K562 (cell line): ENCODE results near the gene SLC12A1. TPM values are rescaled to one million over a fixed set of nuclear protein-coding genes. Genes with fewer than 3 reads are reported as not detected.

Experiments used
- ATAC-seq: fragments of 200-7000 bp; cut with Tn5 transposase; 3 replicates; pipeline ENCODE4 v1.9.1; 2020; ENCODE audit warnings: moderate library complexity
- BruUV-seq: library from RNA; stranded (reverse); fragments of 400-500 nt; replicated peaks from 2 replicates; lab custom pipeline; 2021; lab: Mats Ljungman, UMichigan
- CTCF ChIA-PET: fragments of 300-600 bp; formaldehyde crosslinking; extraction: SDS; loops from one replicate; lab custom pipeline; 2021; ENCODE audit warnings: low intra/inter-chr PET ratio; lab: Yijun Ruan, JAX
- POLR2A ChIA-PET: fragments of 300-600, 350-650 bp; sonication (Branson Sonifier 250); formaldehyde crosslinking; extraction: SDS; loops from one replicate; lab custom pipeline; 2021; ENCODE audit warnings: antibody characterized with exemption, inconsistent platforms; lab: Yijun Ruan, JAX
- DNase-seq, 4 experiments: peaks; one replicate each; pipeline versions ENCODE4 v3.0.0 to v3.0.0-alpha.2; 2011 to 2018; ENCODE audit warnings: low spot score in 3 of 4, mixed read lengths in 3 of 4; ENCODE audit errors: extremely low read depth in 1 of 4
- FAIRE-seq: peaks from 2 replicates; lab custom pipeline; 2011; peaks lifted over from hg19 to GRCh38; lab: Jason Lieb, UNC
- H2AFZ ChIP-seq: 2 replicates; pipeline ENCODE4 v1.6.0; 2011; ENCODE audit warnings: low read depth, low read length, control low read depth, inconsistent platforms
- H3K27ac ChIP-seq: fragments of 200-600 bp; 3 replicates; pipeline ENCODE4 v1.8.0; 2011; ENCODE audit warnings: low read depth, mild to moderate bottlenecking, control low read depth, inconsistent platforms, low read length, moderate library complexity, mixed read lengths; ENCODE audit errors: extremely low read depth
- H3K27me3 ChIP-seq, 2 experiments: fragments of 300-600 bp in 1 of 2; 2 replicates in 1 of 2; 3 replicates in 1 of 2; pipeline versions ENCODE4 v1.6.0 to v1.8.0; 2011; ENCODE audit warnings: inconsistent platforms in 2 of 2, low read length in 2 of 2, mild to moderate bottlenecking in 1 of 2, mixed read lengths in 1 of 2, moderate library complexity in 1 of 2; ENCODE audit not compliant: control insufficient read depth in 2 of 2, insufficient read depth in 2 of 2
- H3K36me3 ChIP-seq: fragments of 300-600 bp; 3 replicates; pipeline ENCODE4 v1.8.0; 2011; ENCODE audit warnings: mild to moderate bottlenecking, low read length, inconsistent platforms; ENCODE audit not compliant: control insufficient read depth, insufficient read depth
- H3K4me1 ChIP-seq, 2 experiments: fragments of 200-600 bp in 1 of 2; replicated peaks in 1 of 2; 2 replicates in 1 of 2; 3 replicates in 1 of 2; pipeline versions ENCODE4 v1.5.1 to v1.8.0; 2011; ENCODE audit warnings: inconsistent platforms in 2 of 2, low read length in 2 of 2, mild to moderate bottlenecking in 1 of 2, mixed read lengths in 1 of 2, moderate library complexity in 1 of 2; ENCODE audit not compliant: control insufficient read depth in 2 of 2, insufficient read depth in 2 of 2
- H3K4me2 ChIP-seq: 2 replicates; pipeline ENCODE4 v1.6.1; 2011; ENCODE audit warnings: low read length, control low read depth, inconsistent platforms, mixed read lengths; ENCODE audit not compliant: insufficient read depth
- H3K4me3 ChIP-seq: fragments of 200-600 bp; sonication (generic), shearing (Covaris generic); 2 replicates; pipeline ENCODE4 v1.5.1; 2016; ENCODE audit warnings: control low read depth, inconsistent platforms
- H3K79me2 ChIP-seq: fragments of 200-600 bp; 3 replicates; pipeline ENCODE4 v1.8.0; 2011; ENCODE audit warnings: low read length, inconsistent platforms; ENCODE audit not compliant: control insufficient read depth, insufficient read depth
- H3K9ac ChIP-seq, 2 experiments: 2 replicates each; pipeline versions ENCODE4 v1.6.0 to v1.6.1; 2011; ENCODE audit warnings: low read depth in 2 of 2, low read length in 2 of 2, control low read depth in 1 of 2, inconsistent platforms in 1 of 2, mild to moderate bottlenecking in 1 of 2, mixed read lengths in 1 of 2; ENCODE audit not compliant: insufficient read depth in 1 of 2
- H3K9me1 ChIP-seq: one replicate; pipeline ENCODE4 v1.6.0; 2011; ENCODE audit warnings: inconsistent platforms, mild to moderate bottlenecking, low read length, moderate library complexity; ENCODE audit not compliant: control insufficient read depth, insufficient read depth
- H3K9me3 ChIP-seq: replicated peaks from 2 replicates; pipeline ENCODE4 v1.5.1; 2011; ENCODE audit warnings: low read depth, low read length, inconsistent platforms; ENCODE audit not compliant: control insufficient read depth, insufficient read depth
- H4K20me1 ChIP-seq: replicated peaks from 2 replicates; pipeline ENCODE4 v1.6.1; 2011; ENCODE audit warnings: low read length, inconsistent platforms, mixed read lengths; ENCODE audit not compliant: control insufficient read depth, insufficient read depth
- CEBPB ChIP-seq: fragments of 450-650 bp; IDR thresholded peaks from 2 replicates; pipeline ENCODE4 v1.6.1; 2016; ENCODE audit warnings: missing genetic modification characterization, missing compliant biosample characterization
- CEBPG ChIP-seq, 3 experiments: fragments of 200-800 bp in 1 of 3; sonication (Bioruptor generic) in 1 of 3; sonication (generic) in 1 of 3; formaldehyde crosslinking in 1 of 3; IDR thresholded peaks in 2 of 3; conservative IDR thresholded peaks in 1 of 3; 2 replicates each; pipeline versions ENCODE4 v1.6.1 to v1.8.0; 2016 to 2022; ENCODE audit warnings: missing compliant biosample characterization in 2 of 3, missing genetic modification characterization in 2 of 3, mild to moderate bottlenecking in 1 of 3, missing genetic modification reagents in 1 of 3
- CTCF ChIP-seq, 3 experiments: IDR thresholded peaks in 2 of 3; conservative IDR thresholded peaks in 1 of 3; 2 replicates each; pipeline ENCODE4 v1.5.1; 2011 to 2012; ENCODE audit warnings: low read length in 3 of 3, mild to moderate bottlenecking in 3 of 3, control low read depth in 2 of 3, improper control_type of control experiment in 1 of 3, inconsistent platforms in 1 of 3, low read depth in 1 of 3, mixed read lengths in 1 of 3, moderate library complexity in 1 of 3; ENCODE audit not compliant: insufficient read depth in 2 of 3
- IRF9 ChIP-seq: fragments of 450-650 bp; IDR thresholded peaks from 2 replicates; pipeline ENCODE4 v1.6.1; 2016; ENCODE audit warnings: missing biosample characterization, missing genetic modification characterization
- LARP7 ChIP-seq: fragments of 450-650 bp; IDR thresholded peaks from 2 replicates; pipeline ENCODE4 v1.6.1; 2016
- POLR2H ChIP-seq: IDR thresholded peaks from 2 replicates; pipeline ENCODE4 v1.6.1; 2016; ENCODE audit warnings: missing genetic modification characterization, low read depth, mild to moderate bottlenecking, control low read depth, missing compliant biosample characterization, moderate library complexity
- TFE3 ChIP-seq: fragments of 450-650 bp; formaldehyde crosslinking; IDR thresholded peaks from 2 replicates; pipeline ENCODE4 v1.4.0; 2020; ENCODE audit warnings: mild to moderate bottlenecking, mixed read lengths
- WGBS: fragments of 100-300 bp; shearing (Covaris generic); methylation state at CpG from one replicate; pipeline ENCODE4 v1.1.6; 2016; ENCODE audit warnings: low coverage, mixed read lengths; ENCODE audit not compliant: insufficient coverage; ENCODE audit errors: missing lambda C conversion rate; 5-methylcytosine and 5-hydroxymethylcytosine counted together
- in situ Hi-C: fragments of 300-500 bp; cut with MboI; formaldehyde crosslinking; loops from 4 replicates; pipeline ENCODE4 v1.15.0; 2018; ENCODE audit warnings: inconsistent platforms, mixed read lengths
- intact Hi-C: fragments of 100-400 bp; cut with micrococcal nuclease; formaldehyde crosslinking; loops from 2 replicates; pipeline ENCODE4 v1.14.2; 2022
- polyA plus RNA-seq, 8 experiments: library from polyadenylated mRNA; depleted of rRNA in 4 of 8; stranded (reverse) in 5 of 8; unstranded in 3 of 8; fragments of >200 nt; fragmentation: Nextera tagmentation in 2 of 8; fragmentation: Illumina TruSeq in 1 of 8; extraction: Ambion mirVana in 2 of 8; extraction: Trizol in 1 of 8; gene quantifications; 2 replicates each; pipeline versions ENCODE4 v1.2.1 to v1.2.3, GENCODE V29; 2011 to 2014; ENCODE audit warnings: inconsistent platforms in 1 of 8, missing spikeins in 1 of 8
- total RNA-seq, 7 experiments: library from RNA; depleted of rRNA in 6 of 7; stranded (reverse); fragments of >200 nt in 6 of 7; fragmentation: Illumina TruSeq in 2 of 7; extraction: Trizol in 2 of 7; gene quantifications; 2 replicates each; pipeline versions ENCODE4 v1.2.1 to v1.2.3, GENCODE V29; 2011 to 2021; ENCODE audit warnings: low replicate concordance in 1 of 7

The SLC12A1 gene
- total and polyA plus RNA-seq, 9 of the 15 experiments (the other 6 are each of a cell fraction or from before 2014, with no cell fraction given), result not detected

GRCh38 chr15:48334260-48334659, 128.2 kb downstream of the SLC12A1 start:
- peaks cover 63% of the 10 kb centered on the region for H3K36me3 ChIP-seq
- no peaks in the 10 kb centered on the region for H3K9me1 ChIP-seq
- TF ChIP-seq LARP7 (no peak), CEBPB (peak; percentile 97), CTCF (IDR thresholded peaks at IDR 0.05 in 2 of 3, conservative IDR thresholded peaks at IDR 0.05 in 1 of 3; ENCODE audit: insufficient read depth in 2 of 3, low read depth in 1 of 3, low read length in 3 of 3) (peak in 2 of 3 experiments; percentile 29 to 45; a peak in 2 of 6 replicates), CEBPG (CRISPR knock-in tag; IDR thresholded peaks at IDR 0.05) (no peak), CEBPG (tag; conservative IDR thresholded peaks at IDR 0.05 in 1 of 2, IDR thresholded peaks at IDR 0.05 in 1 of 2) (peak; percentile 60 to 82), TFE3 (CRISPR knock-in tag) (no peak), IRF9 (peak; percentile 51; the same call in 1 of the 2 replicates), POLR2H (0 out of 2 replicates have a peak, but pooled peaks have one; percentile 10)
- H3K4me1 ChIP-seq, result peaks cover 0 to 12% of the 10 kb centered on the region in 2 experiments; a peak in 3 of 5 replicates
- FAIRE-seq (no peak), DNase-seq (peak in 2 of 4 experiments; percentile 16 to 42), ATAC-seq (no peak)
- ChIA-PET POLR2A (interaction anchor here (1.1 to 1.2 kb wide), 2 partner anchors 12 to 544 kb away, joined by 3 to 6 read pairs; partner anchors contain the start of gene EID1), CTCF (no interaction called here)
- H3K27me3 ChIP-seq, result no peaks in the 10 kb centered on the region
- no peak overlapping the region; a peak in 1 of 4 replicates for H3K9ac ChIP-seq
- in situ Hi-C loops, result no loop called here
- intact Hi-C loops, result no loop called here
- no peak overlapping the region for H3K4me3 ChIP-seq
- BruUV-seq, result no TSS peak
- H3K9me3 ChIP-seq, result no peaks in the 10 kb centered on the region
- 41% methylated on average over 2 of the region's 2 CpGs for WGBS
- no peak overlapping the region for H2AFZ ChIP-seq
- H3K4me2 ChIP-seq, result no peak overlapping the region
- H4K20me1 ChIP-seq, result no peaks in the 10 kb centered on the region
- H3K79me2 ChIP-seq, result peaks cover 85% of the 10 kb centered on the region
- H3K27ac ChIP-seq, result no peak overlapping the region
